Measurements from ENCODE around the gene CD151.

Gene CD151

DNA sequence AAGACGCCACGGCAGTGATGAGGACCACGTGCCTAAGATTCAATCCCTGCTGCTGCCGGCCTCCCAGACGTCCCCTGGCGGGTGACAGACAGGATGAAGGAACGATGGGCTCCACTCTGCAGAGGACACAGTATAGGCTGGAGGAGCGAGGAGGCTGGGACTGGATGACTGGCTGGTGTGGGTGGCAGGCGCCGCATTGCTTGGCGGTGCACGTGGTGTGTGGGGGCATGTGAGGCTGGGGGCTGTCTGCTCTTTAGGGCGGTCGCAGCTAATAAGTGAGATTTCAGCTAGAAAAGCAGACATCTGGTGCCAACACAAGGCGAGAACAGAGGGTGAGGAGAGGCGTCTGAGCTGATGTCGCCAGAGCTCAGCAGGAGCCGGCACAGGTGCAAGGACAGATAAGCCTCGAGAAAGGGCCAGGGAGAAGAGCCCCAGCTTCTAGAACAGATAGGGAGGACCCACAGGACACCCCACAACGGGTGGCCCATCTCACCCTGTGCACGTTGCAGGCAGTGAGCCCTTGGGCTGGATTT lies 43.1 kb downstream of the CD151 start:
- no peak for DNase-seq

DNA sequence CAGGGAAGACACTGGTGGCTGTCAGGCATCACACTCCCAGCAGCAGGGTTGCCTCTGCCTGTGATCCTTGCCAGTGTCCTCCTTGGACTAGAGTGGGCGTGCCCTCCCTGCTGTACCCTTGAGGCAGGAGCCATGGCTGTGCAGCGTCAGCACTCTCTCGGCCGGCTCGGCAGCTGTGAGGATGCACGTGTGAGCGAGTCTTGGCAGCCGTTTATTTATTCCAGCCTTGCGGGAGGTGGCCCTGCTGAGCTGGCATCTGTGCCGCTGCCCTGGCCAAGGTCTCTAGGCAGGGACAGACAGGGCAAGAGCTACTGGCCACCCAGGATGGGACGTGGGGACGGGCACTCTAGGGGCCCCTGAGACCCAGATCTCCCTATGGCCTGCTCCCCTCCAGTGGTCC lies 43.8 kb downstream of the CD151 start:
- no peak for DNase-seq

GRCh38 chr11:877565-877964 lies 44.8 kb downstream of the CD151 start:
- DNase-seq = no peak

DNA sequence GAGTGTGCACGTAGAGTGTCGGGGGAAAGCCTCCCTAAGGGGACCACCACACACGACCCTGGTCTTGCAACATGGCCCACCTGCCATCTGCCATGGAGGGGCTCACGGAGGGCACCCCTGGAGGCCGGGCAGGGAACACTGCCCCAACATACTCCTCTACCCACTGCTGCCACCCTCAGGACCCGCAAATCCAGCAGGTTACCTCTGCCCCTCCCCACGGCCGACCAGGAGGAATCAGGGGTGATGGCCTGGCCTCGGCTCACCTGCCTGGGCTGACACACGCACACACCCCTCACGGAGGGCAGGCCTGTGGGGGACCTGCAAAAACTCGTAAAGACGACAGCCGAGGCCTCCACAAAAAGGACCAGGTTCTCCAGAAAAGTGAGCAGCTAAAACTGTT lies 47.7 kb downstream of the CD151 start:
- no peak for DNase-seq

DNA sequence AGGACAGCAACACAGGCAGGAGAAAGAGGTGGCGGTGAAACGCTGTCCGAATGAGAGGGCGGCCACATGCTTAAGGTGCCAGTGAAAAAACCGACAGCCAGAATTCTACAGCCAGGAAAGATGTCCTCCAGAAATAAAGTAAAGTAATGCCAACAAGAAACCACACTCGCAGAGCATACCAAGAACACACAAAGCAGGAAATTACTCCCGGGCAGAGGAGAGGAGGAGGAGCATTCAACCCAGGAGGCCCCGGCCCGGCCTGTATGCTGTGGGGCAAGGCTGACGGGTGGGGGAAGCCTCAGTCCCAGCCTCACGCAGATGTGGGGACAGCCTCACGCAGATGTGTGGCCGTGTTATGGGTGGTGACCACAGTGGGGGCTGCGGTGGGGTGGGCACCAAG lies 49.8 kb downstream of the CD151 start:
- DNase-seq = peak; percentile 73

- DNase-seq = no peak
Measured at GRCh38 chr11:883527-883926, 50.8 kb downstream of the CD151 start.

DNA sequence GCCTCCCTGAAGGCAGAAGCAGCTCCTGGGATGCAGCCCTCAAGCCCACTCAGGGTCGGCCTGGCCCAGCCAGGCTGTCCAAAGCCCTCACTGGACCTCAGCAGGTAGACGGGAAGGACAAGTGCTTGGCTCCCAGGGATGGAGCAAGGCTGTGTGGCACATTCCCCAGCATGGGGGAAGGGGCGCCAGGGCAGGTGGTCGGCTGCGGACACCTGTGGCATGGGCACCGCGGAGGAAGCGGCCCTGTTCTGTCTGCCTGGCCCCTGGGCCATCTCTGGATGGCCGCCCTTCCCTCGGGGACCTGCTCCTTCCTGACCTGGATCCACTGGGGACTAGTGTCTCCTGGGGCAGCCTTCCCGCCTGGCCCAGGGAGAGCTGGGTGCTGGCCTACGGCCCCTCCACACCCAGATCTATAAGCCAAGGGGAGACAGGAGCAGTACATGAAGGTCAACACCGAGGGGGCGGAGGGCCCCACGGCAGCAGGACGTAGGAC lies 51.9 kb downstream of the CD151 start:
- DNase-seq = no peak

- no peak for DNase-seq
Measured at GRCh38 chr11:886568-886967, 53.8 kb downstream of the CD151 start.

- no peak for DNase-seq
Measured at GRCh38 chr11:887589-887988, 54.8 kb downstream of the CD151 start.
